ENCODE data around the gene KAZN.

Gene KAZN

GRCh38 chr1:15107058-15107687 lies 508.7 kb downstream of the KAZN start:
- DNase-seq: no peak

DNA sequence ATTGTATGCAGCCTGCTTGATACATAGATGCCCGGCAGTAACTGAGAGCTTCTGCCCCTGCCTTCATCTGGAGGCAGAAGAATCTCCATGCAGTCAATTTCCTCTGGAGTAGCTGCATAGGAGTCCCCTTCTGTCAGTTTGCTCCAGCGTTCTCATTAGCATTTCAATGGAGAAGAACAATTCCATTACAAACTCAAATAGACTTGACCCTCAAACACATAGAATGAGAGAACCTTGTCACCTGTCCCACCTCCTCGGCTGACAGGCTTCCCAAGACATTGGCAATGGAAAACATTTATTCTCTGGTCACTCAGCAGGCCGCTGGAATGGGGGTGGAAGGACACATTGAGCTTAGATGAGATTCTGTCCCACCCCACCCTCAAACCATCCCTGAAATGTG lies 509.4 kb downstream of the KAZN start:
- DNase-seq: no peak

- DNase-seq: no peak
These were observed 511.8 kb downstream of the KAZN start for GRCh38 chr1:15110128-15110866.

- no peak for DNase-seq
These were observed 512.4 kb downstream of the KAZN start for GRCh38 chr1:15110867-15111230.

DNA sequence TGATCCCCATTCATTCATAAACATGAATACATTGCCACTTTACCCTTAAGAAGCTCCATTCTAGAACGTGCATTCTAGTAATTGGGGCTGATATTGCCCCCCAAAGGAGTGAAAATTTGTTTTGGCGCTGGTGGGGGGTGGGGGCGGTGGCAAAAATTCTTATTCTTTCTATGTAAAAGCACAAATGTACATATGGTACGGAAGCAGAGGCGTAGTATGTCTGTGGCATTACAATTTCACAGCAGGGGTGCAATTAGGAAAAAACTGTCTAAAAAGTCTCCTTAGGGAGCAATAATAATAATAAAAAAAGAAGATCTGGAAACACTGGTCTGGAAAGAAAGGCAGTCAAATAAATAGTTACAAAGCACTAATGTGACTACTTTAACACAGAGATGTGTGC lies 514.7 kb downstream of the KAZN start:
- DNase-seq: no peak

- DNase-seq: no peak
These were observed 516.4 kb downstream of the KAZN start for GRCh38 chr1:15114884-15115283.

- no peak for DNase-seq
These were observed 517.3 kb downstream of the KAZN start for GRCh38 chr1:15115542-15116330.

DNA sequence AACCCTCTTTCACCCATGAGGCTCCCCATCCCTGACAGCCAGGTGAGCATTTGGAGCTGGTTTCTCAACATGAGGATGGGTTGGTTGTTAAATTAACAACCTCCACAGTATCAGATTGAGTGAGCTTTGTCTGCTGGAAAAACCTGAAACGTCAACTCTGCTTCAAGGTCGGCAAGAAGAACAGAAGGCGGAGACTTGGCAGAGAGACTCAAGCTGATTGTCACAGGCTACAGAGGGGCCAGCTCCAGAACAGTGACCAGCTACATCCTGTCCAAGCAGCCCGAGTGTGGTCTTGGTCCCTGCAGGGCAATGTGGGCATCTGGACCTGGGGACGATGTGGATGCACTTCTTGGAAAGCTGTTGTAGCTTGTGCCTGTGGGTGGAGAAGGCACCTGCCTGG lies 518.5 kb downstream of the KAZN start:
- no peak for DNase-seq

GRCh38 chr1:15117671-15118325 lies 519.3 kb downstream of the KAZN start:
- DNase-seq: no peak

GRCh38 chr1:15118579-15118978 lies 520.1 kb downstream of the KAZN start:
- DNase-seq: no peak

- DNase-seq: no peak
These were observed 521.9 kb downstream of the KAZN start for GRCh38 chr1:15120251-15120945.

GRCh38 chr1:15122331-15122730 lies 523.8 kb downstream of the KAZN start:
- no peak for DNase-seq

GRCh38 chr1:15123270-15123669 lies 524.8 kb downstream of the KAZN start:
- DNase-seq: no peak

- DNase-seq: no peak
These were observed 525.4 kb downstream of the KAZN start for GRCh38 chr1:15123925-15124324.

- DNase-seq: no peak
These were observed 526.0 kb downstream of the KAZN start for GRCh38 chr1:15124362-15125100.

GRCh38 chr1:15125101-15125745 lies 526.7 kb downstream of the KAZN start:
- DNase-seq: no peak

- no peak for DNase-seq
These were observed 529.6 kb downstream of the KAZN start for GRCh38 chr1:15128077-15128476.

GRCh38 chr1:15128520-15129313 lies 530.2 kb downstream of the KAZN start:
- DNase-seq: peak; percentile 67

DNA sequence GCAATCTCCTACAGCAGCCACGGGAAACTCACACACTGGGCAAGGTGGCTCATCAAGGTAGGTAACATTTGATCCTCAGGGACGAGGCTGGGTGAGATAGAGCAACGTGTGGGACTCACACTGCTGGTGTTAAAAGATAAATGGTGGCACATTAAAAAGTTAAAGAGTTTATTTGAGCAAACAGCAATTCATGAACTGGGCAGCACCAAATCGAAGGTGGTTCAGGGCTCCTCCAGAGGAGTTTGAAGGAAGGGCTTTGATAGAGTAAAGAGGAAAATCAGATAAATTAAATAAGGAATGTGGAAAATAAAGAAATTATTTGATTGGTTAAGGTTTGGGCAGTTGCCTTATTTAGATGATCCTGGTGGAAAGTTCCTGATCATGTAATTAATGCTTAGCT lies 531.5 kb downstream of the KAZN start:
- DNase-seq: no peak

DNA sequence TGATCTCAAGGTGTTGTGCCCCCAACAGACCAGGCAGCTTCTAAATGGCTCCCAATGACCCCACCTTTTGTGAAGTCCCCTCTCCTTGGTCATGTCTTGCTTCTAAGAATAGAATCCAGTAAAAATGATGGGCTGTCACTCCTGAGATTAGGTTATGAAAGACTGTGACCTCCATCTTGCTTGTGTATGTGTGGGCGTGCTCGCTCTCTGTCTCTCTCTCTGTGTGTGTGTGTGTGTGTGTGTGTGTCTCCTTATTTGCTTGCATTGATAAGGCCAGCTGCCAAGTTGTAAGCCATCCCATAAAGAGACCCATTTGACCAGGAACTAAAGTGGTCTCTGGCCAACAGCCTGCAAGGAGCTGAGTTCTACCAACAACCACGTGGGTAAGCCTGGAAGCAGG lies 532.1 kb downstream of the KAZN start:
- no peak for DNase-seq

DNA sequence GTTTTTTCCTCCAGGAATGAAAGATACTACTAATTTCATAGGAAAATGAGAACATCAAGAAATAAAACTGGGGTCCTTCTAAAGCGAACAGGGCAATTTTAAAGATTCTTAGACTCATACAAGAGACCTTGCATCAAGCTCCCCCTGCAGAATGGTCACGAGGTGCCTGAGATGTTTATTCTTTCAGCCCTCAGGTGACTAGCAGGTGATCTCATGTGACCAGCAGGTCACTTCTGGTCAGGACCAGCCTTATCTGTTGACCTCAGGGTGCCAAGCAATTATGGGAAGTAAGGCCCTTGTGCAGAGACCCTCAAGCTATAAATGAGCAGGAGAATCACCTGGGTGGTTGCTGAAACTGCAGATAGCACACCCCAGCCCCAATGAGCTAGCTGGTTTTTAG lies 534.5 kb downstream of the KAZN start:
- DNase-seq: no peak

Measured in activated T-cell treated with anti-CD3 and anti-CD28 coated beads for 4 hours (primary cell).